ENCODE data around the gene FCAR. TPM values are rescaled to one million over a fixed set of nuclear protein-coding genes. Genes with fewer than 3 reads are reported as not detected.

The FCAR gene
- total and polyA plus RNA-seq, 2 of the 4 experiments (the other 2 are of a cell fraction) = not detected

GRCh38 chr19:54882758-54883157 is 8.7 kb downstream of the FCAR start:
- Histone ChIP-seq H3K36me3 (ENCODE audit: control insufficient read depth, insufficient read depth, low read length) (no peaks in the 10 kb centered on the region), H2AK5ac (ENCODE audit: low read depth, low read length) (no peak overlapping the region), H3K9ac (ENCODE audit: low read depth, low read length) (no peak overlapping the region), H2BK20ac (ENCODE audit: low read depth, low read length) (no peak overlapping the region), H3K27ac (ENCODE audit: insufficient read depth, low read length) (no peak overlapping the region), H3K23ac (ENCODE audit: low read depth, low read length) (no peak overlapping the region), H3K4me3 (ENCODE audit: insufficient read depth, low read depth, low read length) (no peak overlapping the region), H4K20me1 (ENCODE audit: insufficient read depth, low read length) (no peaks in the 10 kb centered on the region), H2AK9ac (replicated peaks; ENCODE audit: low read depth, low read length, poor library complexity) (no peak overlapping the region), H3K9me1 (ENCODE audit: insufficient read depth, low read length) (no peaks in the 10 kb centered on the region), H3K14ac (replicated peaks; ENCODE audit: low read depth, low read length) (no peak overlapping the region), H3K4ac (ENCODE audit: low read depth, low read length) (no peak overlapping the region), H3K56ac (ENCODE audit: extremely low read depth, insufficient read depth, low read length) (no peak overlapping the region), H2BK15ac (ENCODE audit: low read depth, low read length) (no peak overlapping the region), H2BK5ac (ENCODE audit: low read depth, low read length, poor library complexity, severe bottlenecking) (no peak overlapping the region), H4K5ac (ENCODE audit: low read depth, low read length) (no peak overlapping the region), H3K4me2 (ENCODE audit: low read depth, low read length) (no peak overlapping the region), H3K4me1 (ENCODE audit: control insufficient read depth, insufficient read depth, low read length) (no peaks in the 10 kb centered on the region), H4K8ac (ENCODE audit: low read depth in 2 of 2, low read length in 2 of 2) (no peak overlapping the region), H3K27me3 (ENCODE audit: control insufficient read depth, insufficient read depth, low read length) (no peaks in the 10 kb centered on the region), H2BK120ac (ENCODE audit: low read depth, low read length) (no peak overlapping the region), H3K9me3 (ENCODE audit: control insufficient read depth, insufficient read depth, low read length) (peaks cover 25% of the 10 kb centered on the region), H3K79me1 (ENCODE audit: low read depth in 1 of 2, low read length in 2 of 2) (no peaks in the 10 kb centered on the region), H2AFZ (replicated peaks; ENCODE audit: low read length, poor library complexity) (no peak overlapping the region), H3K18ac (ENCODE audit: low read depth, low read length) (no peak overlapping the region), H4K91ac (ENCODE audit: insufficient read depth, low read depth, low read length) (no peak overlapping the region)
- CTCF ChIA-PET = no interaction called here
- TF ChIP-seq RFX5 (IDR thresholded peaks at IDR 0.05; ENCODE audit: low read depth, low read length) = no peak
- no peak for TF ChIP-seq ELK1 (IDR thresholded peaks at IDR 0.05; ENCODE audit: borderline replicate concordance, low read depth, low read length)
- no peak for TF ChIP-seq CHD1 (IDR thresholded peaks at IDR 0.05; ENCODE audit: low read depth, low read length)
- TF ChIP-seq MAZ (IDR thresholded peaks at IDR 0.05; ENCODE audit: borderline replicate concordance, low read depth, low read length) = no peak
- TF ChIP-seq CTCF (conservative IDR thresholded peaks at IDR 0.05; ENCODE audit: low read depth, low read length) = no peak
- TF ChIP-seq USF2 (IDR thresholded peaks at IDR 0.05; ENCODE audit: low read depth, low read length) = no peak
- no peak for TF ChIP-seq SMC3 (IDR thresholded peaks at IDR 0.05; ENCODE audit: low read depth, low read length)
- no peak for TF ChIP-seq MAFK (IDR thresholded peaks at IDR 0.05; ENCODE audit: low read depth, low read length)
- no peak for TF ChIP-seq CEBPB (IDR thresholded peaks at IDR 0.05; ENCODE audit: low read depth, low read length)
- TF ChIP-seq POLR2A (IDR thresholded peaks at IDR 0.05; ENCODE audit: low read depth, low read length) = no peak
- no peak for TF ChIP-seq FOS (IDR thresholded peaks at IDR 0.05; ENCODE audit: low read depth, low read length)
- TF ChIP-seq RCOR1 (IDR thresholded peaks at IDR 0.05; ENCODE audit: insufficient replicate concordance, low read length) = no peak
- no peak for TF ChIP-seq BHLHE40 (IDR thresholded peaks at IDR 0.05; ENCODE audit: low read depth, low read length)
- dilution Hi-C loops (cut with HindIII; ENCODE audit: low sequenced_read_pairs, unreplicated experiment) = no loop called here
- in situ Hi-C loops (cut with MboI; ENCODE audit: low sequenced_read_pairs) = no loop called here
- intact Hi-C loops (cut with micrococcal nuclease) = no loop called here
- WGBS, 2 experiments (ENCODE audit: extremely low coverage in 2 of 2, insufficient read length in 1 of 2) = no CpG with 5 or more reads among the region's 7 CpGs
- DNase-seq (no peak), ATAC-seq (ENCODE audit: low read depth) (no peak)
- POLR2A ChIA-PET (ENCODE audit: unreplicated experiment) = no interaction called here
- BruUV-seq (replicated peaks) = no TSS peak
